AG04450 (cell line): Measurements from ENCODE around the gene EBI3. TPM values are rescaled to one million over a fixed set of nuclear protein-coding genes. Genes with fewer than 3 reads are reported as not detected.
"Not testable (repeated sequence)": the region's sequence is repeated elsewhere in the genome, so short reads cannot be mapped to it uniquely, and the experiment has no call there.

Experiments
- CTCF ChIA-PET: fragments of 300-600, 350-600 bp; formaldehyde crosslinking; extraction: SDS; loops from one replicate; lab custom pipeline; 2022; ENCODE audit warnings: antibody characterized with exemption, inconsistent platforms; lab: Charles Lee
- POLR2A ChIA-PET: fragments of 350-600 bp; formaldehyde crosslinking; extraction: SDS; loops from one replicate; lab custom pipeline; 2021; ENCODE audit warnings: antibody characterized with exemption, inconsistent platforms; lab: Yijun Ruan, JAX
- DNase-seq: peaks from one replicate; pipeline ENCODE4 v3.0.0-alpha.2; 2011; ENCODE audit warnings: low read depth, low spot score
- H3K27ac ChIP-seq: one replicate; pipeline ENCODE4 v1.5.1; 2012; ENCODE audit warnings: low read depth, low read length, control low read depth
- H3K27me3 ChIP-seq: one replicate; pipeline ENCODE4 v1.6.0; 2012; ENCODE audit warnings: low read length; ENCODE audit not compliant: control insufficient read depth, insufficient read depth
- H3K4me3 ChIP-seq: 2 replicates; pipeline ENCODE4 v1.5.1; 2011; ENCODE audit warnings: mild to moderate bottlenecking, low read depth, low read length, control low read depth
- H3K9me3 ChIP-seq: 2 replicates; pipeline ENCODE4 v1.5.1; 2012; ENCODE audit warnings: low read length; ENCODE audit not compliant: control insufficient read depth, insufficient read depth
- CTCF ChIP-seq: IDR thresholded peaks from 2 replicates; pipeline ENCODE4 v1.5.1; 2011; ENCODE audit warnings: low read depth, low read length, control low read depth, inconsistent platforms
- polyA plus RNA-seq: library from polyadenylated mRNA; depleted of rRNA; stranded (reverse); fragments of >200 nt; gene quantifications from 2 replicates; pipeline ENCODE4 v1.2.3, GENCODE V29; 2011

The EBI3 gene
- polyA plus RNA-seq, 1 experiment = 1.1 TPM

GRCh38 chr19:4189641-4190040, 39.7 kb upstream of the EBI3 start:
- Histone ChIP-seq H3K9me3 (no peaks in the 10 kb centered on the region), H3K27ac (no peak overlapping the region), H3K4me3 (no peak overlapping the region), H3K27me3 (peaks cover 2% of the 10 kb centered on the region)
- POLR2A ChIA-PET = no interaction called here
- TF ChIP-seq CTCF = no peak
- DNase-seq = no peak
- CTCF ChIA-PET = interaction anchor here (0.8 to 1.4 kb wide), 3 partner anchors 12 to 204 kb away, joined by 3 to 4 read pairs (median 3); no protein-coding TSS in a partner anchor

GRCh38 chr19:4192537-4192936, 36.8 kb upstream of the EBI3 start:
- H3K27ac ChIP-seq, H3K27me3 ChIP-seq, POLR2A ChIA-PET, CTCF ChIA-PET, H3K4me3 ChIP-seq, DNase-seq, H3K9me3 ChIP-seq: not testable (repeated sequence)

GRCh38 chr19:4194353-4194752, 35.0 kb upstream of the EBI3 start:
- Histone ChIP-seq H3K27me3 (peaks cover 12% of the 10 kb centered on the region), H3K9me3 (no peaks in the 10 kb centered on the region), H3K4me3 (no peak overlapping the region), H3K27ac (no peak overlapping the region)
- CTCF ChIA-PET = interaction anchor here (1.5 kb wide), 1 partner anchor 207 kb away, joined by 9 read pairs; no protein-coding TSS in a partner anchor
- TF ChIP-seq CTCF = no peak
- POLR2A ChIA-PET = no interaction called here
- no peak for DNase-seq

- ChIA-PET CTCF (no interaction called here), POLR2A (no interaction called here)
- no peak for TF ChIP-seq CTCF
- Histone ChIP-seq H3K27me3 (peaks cover 17% of the 10 kb centered on the region), H3K4me3 (no peak overlapping the region), H3K27ac (no peak overlapping the region), H3K9me3 (no peaks in the 10 kb centered on the region; the same call in 1 of the 2 replicates)
- DNase-seq = no peak
These were observed 33.3 kb upstream of the EBI3 start for GRCh38 chr19:4196009-4196408.

- Histone ChIP-seq H3K4me3 (no peak overlapping the region), H3K27me3 (peaks cover 21% of the 10 kb centered on the region), H3K9me3 (no peaks in the 10 kb centered on the region; the same call in 1 of the 2 replicates), H3K27ac (no peak overlapping the region)
- CTCF ChIA-PET = interaction anchor here (0.6 kb wide), 1 partner anchor 91 kb away, joined by 3 read pairs; no protein-coding TSS in a partner anchor
- POLR2A ChIA-PET = no interaction called here
- TF ChIP-seq CTCF = no peak
- DNase-seq = no peak
These were observed 32.7 kb upstream of the EBI3 start for GRCh38 chr19:4196587-4197148.
